Esophagus mucosa (tissue), 1 donor: ENCODE measurements around the gene SOX18. TPM values are rescaled to one million over a fixed set of nuclear protein-coding genes. Genes with fewer than 3 reads are reported as not detected.

ENCODE experiments used
- ATAC-seq: fragments of 200-7000 bp; cut with Tn5 transposase; one replicate; pipeline ENCODE4 v1.9.1; 2020
- total RNA-seq: library from RNA; stranded (reverse); gene quantifications from one replicate; pipeline ENCODE4 v1.2.4, GENCODE V29; 2023
- donor health status: DM: yes; HTN: yes; CAD: no.

The SOX18 gene
- total RNA-seq, 1 donor from 2014 or later: 5.4 TPM

DNA sequence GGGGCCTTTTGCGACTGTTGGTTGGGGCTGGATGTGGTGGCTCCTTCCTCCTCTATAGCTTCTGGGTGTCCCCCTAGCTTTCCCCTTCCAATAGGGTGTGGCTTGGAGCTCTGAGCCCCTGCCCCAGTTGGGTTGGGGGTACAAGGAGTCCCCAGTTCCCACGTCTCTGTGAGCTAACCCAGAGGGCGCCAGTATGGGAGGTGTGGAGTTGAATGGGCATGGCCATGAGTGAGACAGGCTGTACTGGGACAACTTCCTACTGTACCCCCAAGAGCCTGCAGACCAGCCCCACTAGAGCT is 12.3 kb downstream of the SOX18 start:
- ATAC-seq: no peak

DNA sequence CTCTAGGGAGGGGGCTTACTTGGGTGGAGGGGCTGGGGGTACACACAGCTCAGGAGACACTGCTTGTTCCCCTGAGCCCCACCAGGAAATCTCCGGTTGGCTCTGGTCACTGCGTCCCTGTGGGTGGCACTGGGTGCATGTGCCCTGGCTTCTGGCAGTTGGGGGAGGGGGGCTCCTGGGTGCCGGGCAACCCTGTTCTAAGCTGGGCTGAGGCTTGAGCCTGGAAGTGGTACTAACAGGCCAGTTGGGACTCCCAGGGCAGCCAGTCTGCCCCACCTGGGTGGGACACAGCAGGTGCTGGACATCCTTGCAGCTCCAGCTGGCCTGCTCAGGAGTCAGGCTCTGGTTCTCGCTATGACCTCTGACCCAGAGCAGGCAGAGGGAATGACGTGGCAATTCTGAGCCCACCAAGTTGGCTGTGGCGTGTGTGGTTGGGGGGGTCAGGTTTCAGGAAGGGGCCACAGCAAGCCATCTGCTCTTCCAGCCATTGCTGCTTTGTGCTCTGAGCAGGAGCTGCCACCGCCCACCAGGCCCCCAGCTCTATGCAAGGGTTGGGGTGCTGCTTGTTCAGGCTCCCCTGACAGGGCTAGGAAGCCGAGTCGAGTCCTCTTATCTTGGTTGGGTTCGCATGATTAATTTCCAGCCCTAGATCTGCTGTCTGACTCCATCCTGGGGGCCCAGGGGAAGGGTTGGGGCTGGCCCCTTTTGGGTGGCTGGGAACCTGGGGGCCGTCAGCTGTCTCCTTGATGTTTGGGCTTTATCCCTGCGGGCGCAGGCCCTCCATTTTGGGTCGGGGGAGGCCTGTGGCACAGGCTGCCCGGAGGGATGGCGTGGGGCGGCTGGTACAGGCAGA is 12.9 kb downstream of the SOX18 start:
- no peak for ATAC-seq

DNA sequence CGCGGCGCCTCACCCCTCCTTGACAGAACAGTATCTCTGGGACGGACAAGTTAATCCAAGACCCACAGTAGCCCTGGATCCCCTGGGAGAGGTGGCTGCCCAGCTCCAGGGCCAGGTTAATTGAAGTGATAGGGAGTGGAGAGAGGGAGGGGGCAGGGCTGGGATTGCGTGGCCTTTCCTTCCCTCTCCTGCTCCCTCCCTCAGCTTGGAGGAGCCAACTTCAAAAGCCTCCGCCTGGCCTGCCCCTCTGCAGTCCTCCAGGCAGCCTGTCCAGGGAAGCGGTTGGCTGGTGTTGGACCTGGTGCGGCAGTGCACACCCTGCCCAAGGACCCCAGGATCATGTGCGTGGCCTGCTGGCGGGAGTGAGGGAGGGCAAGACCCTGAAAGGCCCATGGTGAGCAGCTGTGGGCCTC is 13.5 kb downstream of the SOX18 start, which contains the start of gene C20orf204:
Gene C20orf204, plus strand, starts transcription at position 250 of the 413 bp plus-strand sequence. Its CDS starts 142 bp downstream, at position 392.
- ATAC-seq: no peak

DNA sequence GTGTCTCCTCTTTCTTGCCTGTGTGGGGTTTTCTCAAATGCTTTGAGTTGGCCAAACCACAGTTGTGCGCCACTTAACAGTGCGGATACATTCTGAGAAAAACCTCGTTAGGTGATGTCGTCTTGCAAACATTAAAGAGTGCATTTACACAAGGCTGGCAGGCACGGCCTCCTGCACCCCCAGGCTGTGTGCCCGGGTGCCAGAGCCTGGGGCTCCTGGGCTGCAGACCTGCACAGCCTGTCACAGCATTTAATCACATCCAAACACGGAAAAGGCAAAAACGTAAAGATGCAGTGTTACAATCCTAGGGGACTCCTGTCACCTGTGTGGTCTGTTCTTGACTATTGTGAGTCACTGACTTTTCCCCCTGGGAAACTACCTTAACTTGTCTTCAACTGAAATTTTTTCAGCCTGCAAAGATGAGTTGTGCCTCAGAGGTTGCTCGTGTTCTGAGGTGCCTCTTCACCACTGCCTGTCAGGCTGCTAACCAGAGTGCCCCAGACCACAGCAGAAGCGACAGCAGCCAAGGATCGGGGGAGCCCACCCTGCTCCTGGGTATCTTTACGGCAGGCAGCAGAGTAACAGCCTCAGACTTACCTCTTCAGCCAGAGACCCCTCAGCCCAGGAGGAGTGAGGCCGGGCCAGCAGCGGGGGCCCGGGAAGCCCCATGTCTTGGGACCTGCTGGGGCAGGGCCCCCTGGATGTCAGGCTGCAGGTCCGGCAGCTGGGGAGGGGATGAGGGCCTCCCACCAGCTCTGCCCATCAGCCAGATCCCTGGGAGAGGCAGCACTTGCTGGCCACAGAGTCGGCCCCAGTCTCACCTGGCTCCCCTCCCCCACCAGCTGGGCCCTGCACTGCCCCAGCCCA is 14.1 kb downstream of the SOX18 start:
- ATAC-seq: no peak

DNA sequence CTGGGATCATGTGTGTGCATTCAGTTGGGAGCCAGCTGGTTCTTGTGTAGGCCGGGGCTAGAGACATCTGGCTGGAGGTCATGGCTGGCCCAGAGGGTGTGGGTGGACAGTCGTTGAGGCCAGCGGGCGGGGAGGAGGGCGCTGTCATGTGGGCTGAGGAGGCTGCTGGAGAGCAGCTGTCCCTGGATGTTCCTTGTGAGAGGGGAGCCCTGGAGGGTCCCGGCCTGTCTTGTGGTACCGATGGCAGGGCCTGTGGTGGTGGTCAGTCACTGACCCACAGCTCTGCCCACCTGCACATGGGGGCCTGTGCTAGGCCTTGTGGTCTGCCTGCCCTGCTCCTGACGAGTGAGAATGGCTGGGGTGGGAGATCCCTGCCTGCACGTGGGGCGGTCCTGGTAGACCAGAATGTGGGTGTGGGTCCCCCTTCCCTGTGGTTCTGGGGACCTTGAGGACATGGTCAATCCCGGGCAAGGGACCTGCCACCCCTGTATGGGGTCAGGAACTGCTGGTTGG is 15.4 kb downstream of the SOX18 start:
- ATAC-seq: no peak

DNA sequence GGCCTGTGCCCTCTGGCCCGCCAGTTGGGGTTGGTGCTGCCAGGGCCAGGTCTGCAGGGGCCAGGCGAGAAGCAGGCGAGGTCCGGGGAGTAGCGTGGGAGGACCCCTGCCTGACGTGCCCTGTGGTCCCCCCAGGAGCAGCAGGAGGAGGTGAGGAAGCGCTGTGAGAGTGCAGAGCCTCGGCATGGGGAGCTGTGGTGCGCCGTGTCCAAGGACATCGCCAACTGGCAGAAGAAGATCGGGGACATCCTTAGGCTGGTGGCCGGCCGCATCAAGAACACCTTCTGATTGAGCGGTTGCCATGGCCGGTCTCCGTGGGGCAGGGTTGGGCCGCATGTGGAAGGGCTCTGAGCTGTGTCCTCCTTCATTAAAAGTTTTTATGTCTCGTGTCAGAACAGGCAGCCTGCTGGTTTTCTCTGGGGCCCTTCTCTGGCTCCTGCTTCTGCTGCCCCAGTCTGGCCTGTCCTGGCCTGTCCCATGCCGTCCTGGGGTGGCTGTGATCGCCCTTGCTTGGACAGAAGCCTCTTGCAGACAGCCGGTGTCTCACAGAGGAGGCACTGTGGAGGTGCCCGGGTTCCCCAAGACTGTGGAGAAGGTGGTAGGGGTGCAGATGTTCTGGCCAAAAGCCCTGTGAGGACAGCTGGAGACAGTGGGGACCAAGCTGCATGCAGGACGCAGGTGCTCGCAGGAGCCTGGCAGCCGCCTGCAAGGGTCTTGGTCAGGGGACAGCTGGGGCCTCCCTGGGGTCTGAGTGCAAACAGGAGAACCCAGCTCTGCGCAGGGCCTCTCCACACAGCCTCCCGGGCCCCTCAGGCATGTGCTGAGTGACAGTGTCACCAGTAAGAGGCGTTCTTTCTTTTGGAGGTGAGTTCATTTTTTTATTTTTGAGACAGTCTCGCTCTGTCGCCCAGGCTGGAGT is 16.5 kb downstream of the SOX18 start:
- ATAC-seq: no peak

DNA sequence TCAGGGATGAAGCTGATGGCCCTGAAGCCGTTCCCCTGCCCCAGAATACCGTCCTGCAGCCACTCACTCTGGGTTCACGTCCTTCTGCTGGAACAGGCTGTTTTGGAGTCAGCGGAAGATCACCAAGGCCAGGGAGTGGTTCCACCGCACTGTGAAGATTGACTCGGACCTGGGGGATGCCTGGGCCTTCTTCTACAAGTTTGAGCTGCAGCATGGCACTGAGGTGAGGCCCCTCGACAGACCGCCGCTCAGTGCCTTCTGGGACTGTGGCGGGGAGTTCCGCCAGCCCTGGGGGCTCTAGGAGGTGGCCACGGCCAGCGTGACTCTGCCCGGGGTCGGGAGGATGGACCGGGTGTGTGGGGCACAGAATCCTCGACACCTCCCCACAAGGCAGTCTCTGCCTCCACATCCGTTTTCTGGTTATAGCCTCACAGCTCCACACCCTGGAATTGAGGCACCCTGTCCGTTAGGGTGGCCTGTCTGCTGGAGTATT is 17.6 kb downstream of the SOX18 start:
- ATAC-seq: no peak

DNA sequence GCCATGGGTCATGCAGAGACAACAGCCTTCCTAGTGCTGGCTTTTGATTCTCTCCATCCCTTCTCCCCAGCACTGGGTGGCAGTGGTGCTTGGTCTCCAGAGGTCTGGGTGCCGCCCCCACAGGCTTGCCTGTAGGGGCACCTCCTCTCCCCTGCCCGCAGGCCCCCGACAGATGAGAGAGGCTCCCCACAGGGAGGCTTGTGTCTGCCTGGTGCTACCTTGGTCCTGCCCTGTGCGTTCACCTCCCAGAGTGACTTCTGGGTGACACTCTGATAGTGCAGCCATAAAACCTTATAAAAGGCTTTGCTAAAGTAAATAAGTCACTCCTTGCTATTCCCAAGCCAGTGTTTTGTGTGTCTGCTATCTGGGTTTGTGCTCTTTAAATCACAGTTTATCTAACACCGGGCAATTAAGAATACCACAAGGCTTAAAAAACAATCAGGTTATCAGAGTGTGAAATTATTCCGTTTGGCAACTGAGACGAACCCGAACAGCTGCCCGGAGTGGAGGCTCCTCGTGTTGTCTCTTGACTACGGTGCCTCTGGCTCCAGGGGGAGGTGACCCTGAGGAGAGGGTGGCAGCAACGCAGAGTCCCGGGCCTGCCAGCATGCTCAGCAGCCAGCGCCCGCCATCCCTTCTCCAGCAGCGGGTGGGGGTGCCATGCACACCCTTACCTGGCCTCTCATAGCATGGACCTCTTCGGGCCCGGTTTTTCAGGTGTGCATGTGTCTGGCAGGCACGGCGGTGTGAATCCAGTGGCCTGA is 18.9 kb downstream of the SOX18 start:
- ATAC-seq: no peak

DNA sequence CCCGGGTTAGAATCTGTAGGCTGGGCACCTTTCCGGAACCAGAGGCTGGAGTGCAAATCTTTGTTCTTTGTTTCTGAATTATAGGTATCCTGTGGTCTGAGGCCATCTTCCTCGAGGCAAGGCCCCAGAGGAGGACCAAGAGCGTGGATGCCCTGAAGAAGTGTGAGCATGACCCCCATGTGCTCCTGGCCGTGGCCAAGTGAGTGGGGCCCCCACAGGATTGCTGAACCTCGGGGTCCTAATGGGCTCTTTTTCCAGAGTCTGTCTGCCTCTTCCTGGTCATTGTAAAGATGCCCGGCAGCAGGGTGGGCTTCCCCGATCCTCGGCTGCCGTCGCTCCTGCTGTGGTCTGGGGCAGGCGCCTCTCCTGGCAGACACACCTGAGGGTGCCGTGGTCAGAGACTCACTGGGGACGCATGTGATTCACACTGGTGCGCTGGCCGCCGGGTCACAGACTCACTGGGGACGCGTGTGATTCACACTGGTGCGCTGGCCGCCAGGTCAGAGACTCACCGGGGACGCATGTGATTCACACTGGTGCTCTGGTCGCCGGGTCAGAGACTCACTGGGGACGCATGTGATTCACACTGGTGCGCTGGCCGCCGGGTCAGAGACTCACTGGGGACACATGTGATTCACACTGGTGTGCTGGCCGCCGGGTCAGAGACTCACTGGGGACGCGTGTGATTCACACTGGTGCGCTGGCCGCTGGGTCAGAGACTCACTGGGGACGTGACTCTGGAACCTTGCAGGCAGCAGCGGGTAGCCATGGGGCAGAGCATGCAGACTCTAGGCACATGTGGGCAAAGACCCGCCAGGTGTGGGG is 19.9 kb downstream of the SOX18 start:
- ATAC-seq: no peak

DNA sequence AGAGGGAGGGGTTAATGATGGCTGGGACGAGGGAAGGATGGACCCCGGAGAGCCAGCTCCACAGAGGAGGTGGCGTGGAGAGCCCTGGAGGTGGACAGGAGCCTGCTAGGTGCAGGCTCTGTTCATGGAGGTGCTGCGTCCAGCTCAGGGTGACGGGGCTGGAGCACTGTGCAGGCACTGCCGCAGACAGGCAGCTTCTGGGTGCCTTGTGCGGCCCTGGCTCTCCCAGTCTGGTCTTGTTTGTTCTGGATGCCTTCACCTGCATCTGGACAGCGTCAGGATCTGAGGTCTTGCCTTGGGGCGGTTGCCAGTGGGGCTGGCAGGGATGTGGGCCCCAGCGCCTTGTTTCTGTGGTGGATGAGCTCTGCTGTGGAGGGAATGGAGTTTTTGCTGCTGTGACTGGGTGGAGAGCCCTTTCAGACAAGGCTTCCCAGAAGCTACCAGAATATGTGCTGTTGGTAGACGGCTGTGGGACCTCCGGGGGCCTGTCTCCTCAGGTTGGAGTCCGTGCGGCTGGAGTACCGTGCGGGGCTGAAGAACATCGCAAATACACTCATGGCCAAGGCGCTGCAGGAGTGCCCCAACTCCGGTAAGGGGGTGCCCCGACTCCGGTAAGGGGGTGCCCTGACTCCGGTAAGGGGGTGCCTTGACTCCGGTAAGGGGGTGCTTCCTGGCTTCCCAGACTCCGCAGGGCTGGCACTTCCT is 21.3 kb downstream of the SOX18 start:
- ATAC-seq: no peak

DNA sequence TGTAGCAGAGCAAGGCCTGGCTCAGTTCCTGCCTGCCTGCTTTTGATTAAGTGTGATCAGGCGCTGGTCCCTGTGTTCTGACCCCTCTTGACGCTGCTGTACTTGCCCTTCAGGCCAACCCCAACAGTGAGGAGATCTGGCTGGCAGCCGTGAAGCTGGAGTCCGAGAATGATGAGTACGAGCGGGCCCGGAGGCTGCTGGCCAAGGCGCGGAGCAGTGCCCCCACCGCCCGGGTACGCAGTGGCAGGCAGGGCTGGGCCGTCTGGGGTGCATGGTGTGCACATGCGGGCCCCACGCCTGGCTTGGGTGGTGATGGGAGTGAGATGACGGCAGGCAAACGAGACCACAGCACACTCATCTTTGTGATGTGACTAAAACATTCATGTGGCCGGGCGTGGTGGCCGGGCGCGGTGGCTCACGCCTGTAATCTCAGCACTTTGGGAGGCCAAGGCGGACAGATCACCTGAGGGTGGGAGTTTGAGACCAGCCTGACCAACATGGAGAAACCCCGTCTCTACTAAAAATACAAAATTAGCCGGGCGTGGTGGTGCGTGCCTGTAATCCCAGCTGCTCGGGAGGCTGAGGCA is 23.5 kb downstream of the SOX18 start:
- peak; percentile 5 for ATAC-seq

DNA sequence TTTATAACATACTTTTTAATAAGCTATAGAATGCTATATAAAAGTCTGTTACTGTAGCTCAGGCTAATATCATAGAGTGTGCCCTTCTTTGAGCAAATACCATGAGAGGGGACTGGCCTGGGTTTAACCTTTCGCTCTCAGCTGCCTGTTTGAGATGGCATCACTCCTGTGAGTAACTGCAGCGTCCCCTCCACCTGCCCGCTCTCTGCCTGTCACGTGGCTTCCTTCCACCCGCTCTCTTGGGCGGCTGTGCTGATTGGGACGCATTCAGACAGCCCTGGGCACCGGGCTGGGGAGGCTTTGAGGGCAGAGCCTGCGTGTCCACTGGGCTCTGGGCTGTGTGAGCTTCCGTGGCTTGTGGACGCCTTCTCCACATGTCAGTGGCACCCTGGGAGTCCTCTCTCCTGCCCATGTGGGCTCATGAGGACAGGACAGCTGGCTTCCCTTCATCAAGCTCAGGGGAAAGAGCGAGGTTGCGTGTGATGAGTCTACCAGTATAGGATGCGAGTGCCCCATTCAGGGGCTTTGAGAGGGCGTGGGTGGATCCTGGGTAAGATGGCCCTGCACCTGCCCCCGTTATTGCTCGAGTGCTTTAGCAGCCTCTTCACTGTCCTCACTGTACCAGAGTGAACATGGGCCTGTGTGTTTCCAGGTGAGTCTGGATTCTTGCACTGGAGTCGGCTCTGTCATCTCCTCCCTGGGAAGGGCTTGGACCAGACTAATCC is 24.2 kb downstream of the SOX18 start:
- ATAC-seq: peak; percentile 10

DNA sequence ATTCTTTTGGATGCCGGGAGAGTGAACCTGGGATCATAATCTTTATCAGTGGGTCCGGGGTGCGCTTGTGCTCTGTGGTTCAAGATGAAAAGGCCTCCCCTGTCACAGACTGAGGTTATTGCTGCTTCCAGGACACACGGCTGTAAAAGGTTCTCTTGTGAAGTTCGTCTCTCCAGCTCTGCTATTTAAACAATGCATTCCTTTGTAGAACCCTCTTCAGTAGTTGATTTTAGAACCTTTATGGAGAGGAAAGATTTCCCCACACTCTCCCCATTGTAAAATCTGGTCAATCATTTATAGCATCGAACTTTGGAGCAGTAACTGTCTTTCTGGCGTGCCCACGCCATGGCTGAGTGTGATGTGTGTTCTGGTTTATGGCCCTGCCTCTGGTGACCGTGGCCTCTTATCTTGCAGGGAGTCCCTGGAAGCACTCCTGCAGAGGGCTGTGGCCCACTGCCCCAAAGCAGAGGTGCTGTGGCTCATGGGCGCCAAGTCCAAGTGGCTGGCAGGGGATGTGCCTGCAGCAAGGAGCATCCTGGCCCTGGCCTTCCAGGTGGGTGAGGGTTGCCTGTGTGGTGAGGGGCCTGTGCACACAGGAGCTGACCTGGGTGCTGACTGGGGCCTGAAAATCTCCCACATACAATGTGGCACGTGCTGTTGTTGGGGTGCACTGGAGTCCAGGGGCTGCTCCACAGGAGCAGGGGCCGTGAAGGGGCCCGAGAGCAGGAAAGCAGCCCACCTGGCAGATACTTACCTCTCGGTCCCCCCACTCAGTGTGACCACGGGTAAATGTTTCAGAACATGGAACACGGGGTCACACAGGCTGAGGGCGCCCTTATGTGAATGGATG is 25.1 kb downstream of the SOX18 start:
- no peak for ATAC-seq

DNA sequence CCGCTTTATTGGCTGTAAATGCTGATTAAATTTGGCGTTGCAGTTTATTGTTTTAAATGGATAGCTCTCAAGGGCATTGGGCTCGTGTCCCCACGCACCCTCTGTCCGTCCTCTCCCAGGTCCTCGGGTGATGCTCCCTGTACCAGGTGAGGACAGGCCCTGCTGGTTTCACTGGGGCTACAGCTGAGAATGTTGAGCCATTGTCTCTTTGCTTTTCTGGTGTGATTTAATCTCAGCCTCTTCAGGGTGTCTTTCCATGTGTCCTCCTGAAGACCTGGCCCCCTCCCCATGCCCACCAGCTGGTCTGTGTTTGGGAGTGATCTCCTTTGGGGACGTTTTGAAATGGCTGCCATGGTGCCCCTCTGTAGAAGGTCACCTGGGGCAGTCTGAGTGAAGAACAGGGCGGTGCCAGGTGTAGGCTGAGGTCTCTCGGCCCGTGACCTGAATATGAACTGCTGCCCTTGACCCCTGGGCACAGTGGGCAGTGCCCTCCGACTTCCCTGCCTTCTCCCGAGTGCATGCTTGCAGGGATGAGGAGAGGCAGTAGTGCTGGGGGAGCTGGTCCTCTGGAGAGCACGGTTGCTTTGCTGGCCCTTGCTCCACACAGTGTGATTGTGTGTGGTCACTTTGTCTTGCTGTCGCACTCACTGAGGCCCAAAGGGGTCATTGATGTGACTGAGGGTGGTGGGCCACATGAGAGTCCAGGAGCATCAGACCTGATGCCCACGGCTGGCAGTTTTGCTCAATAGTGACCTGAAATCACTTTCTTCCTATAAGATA is 25.9 kb downstream of the SOX18 start:
- no peak for ATAC-seq

DNA sequence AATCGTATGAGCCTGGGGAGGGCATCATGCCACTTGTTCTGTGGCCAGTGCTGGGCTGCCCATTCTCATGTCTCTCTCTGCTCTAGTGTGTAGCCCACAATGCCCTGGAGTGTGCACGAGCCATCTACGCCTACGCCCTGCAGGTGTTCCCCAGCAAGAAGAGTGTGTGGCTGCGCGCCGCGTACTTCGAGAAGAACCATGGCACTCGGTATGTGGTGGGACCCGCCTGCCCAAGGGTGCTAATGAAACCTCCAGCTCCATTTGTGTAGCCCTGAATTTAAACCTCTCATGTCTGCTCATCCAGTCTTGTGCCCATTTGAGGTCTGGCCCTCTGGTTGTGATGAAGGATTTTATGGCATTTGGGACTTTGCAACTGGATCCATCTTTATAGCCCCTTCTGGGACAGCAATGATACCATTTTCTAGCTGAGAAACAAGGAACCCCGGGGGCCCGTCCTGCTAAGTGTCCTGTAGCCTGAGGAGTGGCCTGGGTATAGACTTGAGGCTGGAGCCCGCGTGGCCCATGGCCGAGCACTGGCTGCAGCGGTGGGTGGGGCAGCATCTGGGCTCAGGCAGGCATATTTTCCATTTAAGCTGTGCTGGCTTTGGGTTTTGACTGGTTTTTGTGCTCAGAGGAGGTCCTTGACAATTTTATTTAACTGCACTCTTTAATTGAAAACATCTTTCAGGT is 26.6 kb downstream of the SOX18 start:
- no peak for ATAC-seq
